ENCODE results near the gene ZC3H14.

- TF ChIP-seq CTCF (IDR thresholded peaks at IDR 0.05; ENCODE audit: low read length): no peak
- TF ChIP-seq EZH2 (IDR thresholded peaks at IDR 0.05; ENCODE audit: borderline replicate concordance, low read length): no peak
Measured at GRCh38 chr14:88630565-88630964, 67.7 kb downstream of the ZC3H14 start.

All from OCI-LY1 (cell line).